ENCODE results near the gene SLC25A44.

DNA sequence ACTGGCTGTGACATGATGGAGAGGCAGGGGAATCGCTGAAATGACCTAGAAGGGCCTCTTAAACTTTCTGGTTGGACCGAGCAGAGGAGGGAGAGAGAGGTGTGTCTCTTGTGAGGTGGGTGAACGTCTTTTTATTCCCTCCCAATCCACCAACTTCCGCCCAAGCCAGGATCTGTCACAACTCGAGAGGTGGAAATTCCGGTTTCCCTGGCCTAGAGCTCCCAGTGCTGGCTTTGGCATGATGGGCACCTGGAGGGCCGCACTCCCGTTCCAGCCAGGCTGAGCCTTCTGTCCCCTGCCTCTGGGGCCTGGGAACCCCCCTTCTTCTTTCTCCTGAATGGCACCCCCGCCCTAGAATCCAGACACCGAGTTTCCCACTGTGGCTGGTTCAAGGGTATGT, 40.5 kb upstream of the SLC25A44 start, which contains the start of gene SEMA4A:
- TF ChIP-seq, protein P1, sequence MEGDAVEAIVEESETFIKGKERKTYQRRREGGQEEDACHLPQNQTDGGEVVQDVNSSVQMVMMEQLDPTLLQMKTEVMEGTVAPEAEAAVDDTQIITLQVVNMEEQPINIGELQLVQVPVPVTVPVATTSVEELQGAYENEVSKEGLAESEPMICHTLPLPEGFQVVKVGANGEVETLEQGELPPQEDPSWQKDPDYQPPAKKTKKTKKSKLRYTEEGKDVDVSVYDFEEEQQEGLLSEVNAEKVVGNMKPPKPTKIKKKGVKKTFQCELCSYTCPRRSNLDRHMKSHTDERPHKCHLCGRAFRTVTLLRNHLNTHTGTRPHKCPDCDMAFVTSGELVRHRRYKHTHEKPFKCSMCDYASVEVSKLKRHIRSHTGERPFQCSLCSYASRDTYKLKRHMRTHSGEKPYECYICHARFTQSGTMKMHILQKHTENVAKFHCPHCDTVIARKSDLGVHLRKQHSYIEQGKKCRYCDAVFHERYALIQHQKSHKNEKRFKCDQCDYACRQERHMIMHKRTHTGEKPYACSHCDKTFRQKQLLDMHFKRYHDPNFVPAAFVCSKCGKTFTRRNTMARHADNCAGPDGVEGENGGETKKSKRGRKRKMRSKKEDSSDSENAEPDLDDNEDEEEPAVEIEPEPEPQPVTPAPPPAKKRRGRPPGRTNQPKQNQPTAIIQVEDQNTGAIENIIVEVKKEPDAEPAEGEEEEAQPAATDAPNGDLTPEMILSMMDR (IDR thresholded peaks at IDR 0.05): no peak
- no peak for TF ChIP-seq POLR2AphosphoS5 (IDR thresholded peaks at IDR 0.05; ENCODE audit: low read depth, low read length)
